Activated CD4-positive, alpha-beta T cell treated with anti-CD3 and anti-CD28 coated beads for 24 hours (primary cell): Measurements from ENCODE around the gene SEC16A.

Experiments used
- DNase-seq, 2 donors: peaks; one replicate each; pipeline ENCODE4 v3.0.0-alpha.2; 2020; ENCODE audit warnings: low read depth in 2 of 2

Gene SEC16A

GRCh38 chr9:136486823-136487620, 4.2 kb upstream of the SEC16A start:
- no peak for DNase-seq

- DNase-seq: no peak
Observed at GRCh38 chr9:136486131-136486530, 3.3 kb upstream of the SEC16A start.

- peak; percentile 81 to 85 for DNase-seq
Observed at GRCh38 chr9:136485049-136486045, 2.5 kb upstream of the SEC16A start.

GRCh38 chr9:136484153-136485048, 1.6 kb upstream of the SEC16A start:
- DNase-seq: no peak

GRCh38 chr9:136483589-136484152, 831 bp upstream of the SEC16A start:
- peak; percentile 93 for DNase-seq

- no peak for DNase-seq
Observed at GRCh38 chr9:136482046-136482792, 621 bp downstream of the SEC16A start.

- DNase-seq: no peak
Observed at GRCh38 chr9:136481558-136481957, 1.3 kb downstream of the SEC16A start.

GRCh38 chr9:136476369-136477150, 6.3 kb downstream of the SEC16A start:
- DNase-seq: no peak

GRCh38 chr9:136474974-136475865, 7.6 kb downstream of the SEC16A start:
- no peak for DNase-seq

GRCh38 chr9:136474021-136474640, 8.7 kb downstream of the SEC16A start:
- DNase-seq: no peak

- no peak for DNase-seq
Observed at GRCh38 chr9:136473354-136473721, 9.5 kb downstream of the SEC16A start.

- DNase-seq: no peak
Observed at GRCh38 chr9:136472640-136473353, 10.0 kb downstream of the SEC16A start.

- no peak for DNase-seq
Observed at GRCh38 chr9:136471802-136472487, 10.9 kb downstream of the SEC16A start.

- no peak for DNase-seq
Observed at GRCh38 chr9:136470792-136471469, 11.9 kb downstream of the SEC16A start.

- DNase-seq: no peak
Observed at GRCh38 chr9:136470356-136470755, 12.5 kb downstream of the SEC16A start.

- no peak for DNase-seq
Observed at GRCh38 chr9:136467766-136468165, 15.1 kb downstream of the SEC16A start.
